Keratinocyte (primary cell): ENCODE results near the gene RIPK1. TPM values are rescaled to one million over a fixed set of nuclear protein-coding genes. Genes with fewer than 3 reads are reported as not detected.
A peak's percentile ranks its signal among the peaks of the same experiment; 100 is the strongest.

Source experiments
- DNase-seq: peaks from one replicate; pipeline ENCODE4 v3.0.0-alpha.2; 2011; ENCODE audit warnings: low read depth, missing footprints, low spot score
- FAIRE-seq: peaks from 2 replicates; lab custom pipeline; 2011; peaks lifted over from hg19 to GRCh38; lab: Jason Lieb, UNC
- H2AFZ ChIP-seq: 2 replicates; pipeline ENCODE4 v1.6.0; 2012; ENCODE audit warnings: low read length, control low read depth, inconsistent platforms; ENCODE audit not compliant: control insufficient read depth
- H3K27ac ChIP-seq: 2 replicates; pipeline ENCODE4 v1.5.1; 2011; ENCODE audit warnings: low read length; ENCODE audit not compliant: control insufficient read depth, insufficient read depth
- H3K27me3 ChIP-seq: 3 replicates; pipeline ENCODE4 v1.6.0; 2011; ENCODE audit warnings: low read length; ENCODE audit not compliant: control insufficient read depth, insufficient read depth; ENCODE audit errors: extremely low read depth
- H3K36me3 ChIP-seq, 2 experiments: 2 replicates in 1 of 2; 3 replicates in 1 of 2; pipeline ENCODE4 v1.5.1; 2011; ENCODE audit warnings: low read length in 2 of 2, mild to moderate bottlenecking in 1 of 2; ENCODE audit not compliant: control insufficient read depth in 2 of 2, insufficient read depth in 2 of 2; ENCODE audit errors: extremely low read depth in 1 of 2
- H3K4me1 ChIP-seq: 3 replicates; pipeline ENCODE4 v1.5.1; 2011; ENCODE audit warnings: low read length; ENCODE audit not compliant: control insufficient read depth, insufficient read depth; ENCODE audit errors: extremely low read depth
- H3K4me2 ChIP-seq: 3 replicates; pipeline ENCODE4 v1.6.0; 2011; ENCODE audit warnings: low read depth, low read length; ENCODE audit not compliant: control insufficient read depth, insufficient read depth; ENCODE audit errors: extremely low read depth
- H3K4me3 ChIP-seq, 3 experiments: fragments of 200-600 bp in 1 of 3; sonication (generic) in 1 of 3; 2 replicates in 2 of 3; 3 replicates in 1 of 3; pipeline ENCODE4 v1.5.1; 2011 to 2016; ENCODE audit warnings: low read length in 3 of 3, mild to moderate bottlenecking in 3 of 3, control low read depth in 2 of 3, inconsistent platforms in 1 of 3, low read depth in 1 of 3, mixed read lengths in 1 of 3, mixed run types in 1 of 3, moderate library complexity in 1 of 3; ENCODE audit not compliant: control insufficient read depth in 2 of 3, insufficient read depth in 2 of 3; ENCODE audit errors: extremely low read depth in 1 of 3
- H3K79me2 ChIP-seq: 2 replicates; pipeline ENCODE4 v1.6.0; 2012; ENCODE audit warnings: low read length; ENCODE audit not compliant: control insufficient read depth, insufficient read depth
- H3K9ac ChIP-seq: 3 replicates; pipeline ENCODE4 v1.6.0; 2011; ENCODE audit warnings: low read length; ENCODE audit not compliant: control insufficient read depth, insufficient read depth; ENCODE audit errors: extremely low read depth
- H3K9me1 ChIP-seq: 3 replicates; pipeline ENCODE4 v1.6.0; 2011; ENCODE audit warnings: low read length; ENCODE audit not compliant: control insufficient read depth, insufficient read depth; ENCODE audit errors: extremely low read depth
- H3K9me3 ChIP-seq: 2 replicates; pipeline ENCODE4 v1.5.1; 2012; ENCODE audit warnings: low read depth, low read length; ENCODE audit not compliant: control insufficient read depth
- H4K20me1 ChIP-seq: 3 replicates; pipeline ENCODE4 v1.6.0; 2011; ENCODE audit warnings: low read length; ENCODE audit not compliant: control insufficient read depth, insufficient read depth; ENCODE audit errors: extremely low read depth
- EZH2 ChIP-seq: IDR thresholded peaks from one replicate; pipeline ENCODE4 v1.6.1; 2012; ENCODE audit warnings: inconsistent platforms, mild to moderate bottlenecking, low read length, moderate library complexity
- dilution Hi-C: fragments of 300-500 bp; cut with MboI; formaldehyde crosslinking; loops from one replicate; pipeline ENCODE4 v1.7.0; 2020; ENCODE audit warnings: low sequenced_read_pairs; ENCODE audit not compliant: extremely low pct_ligation_motif_present
- polyA plus RNA-seq, 5 experiments: library from polyadenylated mRNA; depleted of rRNA in 3 of 5; stranded (reverse) in 3 of 5; stranded (forward) in 1 of 5; unstranded in 1 of 5; fragments of >200 nt; gene quantifications; 1 replicate in 1 of 5; 2 replicates in 3 of 5; 3 replicates in 1 of 5; pipeline versions ENCODE4 v1.2.1 to v1.2.3, GENCODE V29; 2011 to 2012; ENCODE audit warnings: missing spikeins in 2 of 5, low read depth in 1 of 5, low replicate concordance in 1 of 5
- TF ChIP-seq, protein P1 (sequence below), 3 experiments: IDR thresholded peaks in 1 of 3; conservative IDR thresholded peaks in 1 of 3; optimal IDR thresholded peaks in 1 of 3; 2 replicates in 2 of 3; 3 replicates in 1 of 3; pipeline versions ENCODE3 to v1.5.1; 2011; ENCODE audit warnings: low read length in 3 of 3, mild to moderate bottlenecking in 3 of 3, moderate library complexity in 2 of 3, control low read depth in 1 of 3, inconsistent platforms in 1 of 3; ENCODE audit not compliant: insufficient read depth in 2 of 3; ENCODE audit errors: extremely low read depth in 1 of 3

The RIPK1 gene
- polyA plus RNA-seq, 1 donor (not counting 4 experiments of a cell fraction or from before 2014, with no cell fraction given), result 13.8 TPM

DNA sequence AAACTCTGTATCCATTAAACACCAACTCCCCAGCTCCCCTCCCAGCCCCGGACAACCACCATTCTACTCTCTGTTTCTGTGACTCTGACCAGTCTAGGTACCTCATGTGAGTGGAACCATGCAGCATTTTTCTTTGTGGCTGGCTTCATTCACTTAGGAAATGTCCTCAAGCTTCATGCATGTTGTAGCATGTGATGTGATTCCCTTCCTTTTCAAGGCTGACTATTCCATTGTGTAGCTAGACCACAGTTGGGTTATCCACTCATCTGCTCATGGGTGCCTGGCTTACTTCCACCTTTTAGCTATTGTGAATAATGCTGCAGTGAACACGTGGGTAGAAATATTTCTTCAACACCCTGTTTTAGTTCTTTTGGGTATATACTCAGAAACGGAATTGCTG, 41.5 kb downstream of the RIPK1 start:
- Histone ChIP-seq H3K9me1 (no peaks in the 10 kb centered on the region), H3K4me2 (peak overlapping the region; percentile 20), H3K9ac (peak overlapping the region; percentile 3), H3K4me3 (no peak overlapping the region), H3K4me1 (peaks cover 8% of the 10 kb centered on the region), H3K79me2 (no peaks in the 10 kb centered on the region), H3K9me3 (no peaks in the 10 kb centered on the region), H4K20me1 (no peaks in the 10 kb centered on the region), H2AFZ (no peak overlapping the region), H3K36me3 (peaks cover 25 to 26% of the 10 kb centered on the region in 2 experiments), H3K27me3 (no peaks in the 10 kb centered on the region), H3K27ac (no peak overlapping the region)
- TF ChIP-seq, protein P1, sequence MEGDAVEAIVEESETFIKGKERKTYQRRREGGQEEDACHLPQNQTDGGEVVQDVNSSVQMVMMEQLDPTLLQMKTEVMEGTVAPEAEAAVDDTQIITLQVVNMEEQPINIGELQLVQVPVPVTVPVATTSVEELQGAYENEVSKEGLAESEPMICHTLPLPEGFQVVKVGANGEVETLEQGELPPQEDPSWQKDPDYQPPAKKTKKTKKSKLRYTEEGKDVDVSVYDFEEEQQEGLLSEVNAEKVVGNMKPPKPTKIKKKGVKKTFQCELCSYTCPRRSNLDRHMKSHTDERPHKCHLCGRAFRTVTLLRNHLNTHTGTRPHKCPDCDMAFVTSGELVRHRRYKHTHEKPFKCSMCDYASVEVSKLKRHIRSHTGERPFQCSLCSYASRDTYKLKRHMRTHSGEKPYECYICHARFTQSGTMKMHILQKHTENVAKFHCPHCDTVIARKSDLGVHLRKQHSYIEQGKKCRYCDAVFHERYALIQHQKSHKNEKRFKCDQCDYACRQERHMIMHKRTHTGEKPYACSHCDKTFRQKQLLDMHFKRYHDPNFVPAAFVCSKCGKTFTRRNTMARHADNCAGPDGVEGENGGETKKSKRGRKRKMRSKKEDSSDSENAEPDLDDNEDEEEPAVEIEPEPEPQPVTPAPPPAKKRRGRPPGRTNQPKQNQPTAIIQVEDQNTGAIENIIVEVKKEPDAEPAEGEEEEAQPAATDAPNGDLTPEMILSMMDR (optimal IDR thresholded peaks at IDR 0.05 in 1 of 3, IDR thresholded peaks at IDR 0.05 in 1 of 3, conservative IDR thresholded peaks at IDR 0.05 in 1 of 3; ENCODE audit: extremely low read depth in 1 of 3, insufficient read depth in 2 of 3, low read length in 3 of 3), result no peak
- TF ChIP-seq EZH2, result no peak
- DNase-seq (peak; percentile 56), FAIRE-seq (peak; percentile 92)
- dilution Hi-C loops, result no loop called here

DNA sequence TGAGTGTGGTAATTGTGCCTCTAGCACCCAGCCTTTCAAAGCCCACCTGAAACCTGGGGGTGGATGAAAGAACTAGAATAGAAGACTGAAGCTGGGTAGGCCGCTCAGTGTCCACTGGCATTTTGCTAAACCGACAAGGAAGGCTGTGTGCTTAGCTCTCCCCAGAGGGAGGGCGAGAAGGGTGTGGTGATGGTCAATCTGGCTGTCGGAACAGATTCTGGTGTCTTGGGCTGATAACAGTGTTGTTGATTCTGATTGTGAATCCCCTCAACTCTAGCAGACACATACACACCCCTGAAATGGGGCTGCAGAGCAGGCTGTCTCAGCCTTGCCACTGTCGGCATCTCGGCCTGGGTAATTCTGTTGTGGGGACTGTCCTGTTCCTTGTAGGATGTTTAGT, 46.1 kb downstream of the RIPK1 start:
- peaks cover 15 to 16% of the 10 kb centered on the region in 2 experiments for H3K36me3 ChIP-seq
- H3K9me1 ChIP-seq, result no peaks in the 10 kb centered on the region
- H4K20me1 ChIP-seq, result no peaks in the 10 kb centered on the region
- H3K9me3 ChIP-seq, result no peaks in the 10 kb centered on the region
- no peak overlapping the region for H2AFZ ChIP-seq
- no peak overlapping the region for H3K4me2 ChIP-seq
- DNase-seq, result no peak
- peaks cover 3% of the 10 kb centered on the region for H3K79me2 ChIP-seq
- H3K4me1 ChIP-seq, result peaks cover 18% of the 10 kb centered on the region
- dilution Hi-C loops, result no loop called here
- no peak overlapping the region for H3K9ac ChIP-seq
- H3K27me3 ChIP-seq, result no peaks in the 10 kb centered on the region
- H3K27ac ChIP-seq, result no peak overlapping the region
- TF ChIP-seq, protein P1 (optimal IDR thresholded peaks at IDR 0.05 in 1 of 3, IDR thresholded peaks at IDR 0.05 in 1 of 3, conservative IDR thresholded peaks at IDR 0.05 in 1 of 3; ENCODE audit: extremely low read depth in 1 of 3, insufficient read depth in 2 of 3, low read length in 3 of 3), result no peak
- no peak for TF ChIP-seq EZH2
- H3K4me3 ChIP-seq, result no peak overlapping the region
- no peak for FAIRE-seq
